Activated B cell treated with CpG ODN at 0.5 μM for 24 hours (primary cell): ENCODE data around the gene PTPRD. TPM values are rescaled to one million over a fixed set of nuclear protein-coding genes. Genes with fewer than 3 reads are reported as not detected.

Source experiments
- ATAC-seq: fragments of 200-7000 bp; cut with Tn5 transposase; one replicate; pipeline ENCODE4 v1.10.0; 2021; ENCODE audit warnings: low read depth, mild to moderate bottlenecking, moderate library complexity
- CTCF ChIA-PET: fragments of 350-600 bp; sonication (Branson Sonifier 250); formaldehyde crosslinking; loops from one replicate; lab custom pipeline; 2021; ENCODE audit warnings: antibody characterized with exemption; lab: Charles Lee
- POLR2A ChIA-PET: fragments of 350-600 bp; sonication (Branson Sonifier 250); formaldehyde crosslinking; loops from one replicate; lab custom pipeline; 2021; ENCODE audit warnings: antibody characterized with exemption; lab: Charles Lee
- DNase-seq: peaks from one replicate; pipeline ENCODE4 v3.0.0; 2022
- H3K27ac Mint-ChIP-seq: one replicate; pipeline ENCODE4 v1.8.0; 2020; ENCODE audit warnings: mixed read lengths
- H3K27me3 Mint-ChIP-seq: one replicate; pipeline ENCODE4 v1.8.0; 2021; ENCODE audit warnings: mixed read lengths
- H3K36me3 Mint-ChIP-seq: one replicate; pipeline ENCODE4 v1.8.0; 2021; ENCODE audit warnings: low read depth, mixed read lengths
- H3K4me1 Mint-ChIP-seq: one replicate; pipeline ENCODE4 v1.8.0; 2021; ENCODE audit warnings: mixed read lengths
- H3K4me3 Mint-ChIP-seq: one replicate; pipeline ENCODE4 v1.8.0; 2020; ENCODE audit warnings: mild to moderate bottlenecking, mixed read lengths
- H3K9me3 Mint-ChIP-seq: one replicate; pipeline ENCODE4 v1.8.0; 2020; ENCODE audit warnings: mixed read lengths
- CTCF ChIP-seq: fragments of 200-600 bp; IDR thresholded peaks from one replicate; pipeline ENCODE4 v1.8.0; 2022; ENCODE audit warnings: antibody characterized with exemption, mild to moderate bottlenecking
- intact Hi-C: fragments of 100-400 bp; cut with micrococcal nuclease; formaldehyde crosslinking; loops from one replicate; pipeline ENCODE4 v1.15.1; 2024
- total RNA-seq: library from RNA; stranded (reverse); gene quantifications from 2 replicates; pipeline ENCODE4 v1.2.3, GENCODE V29; 2022

Gene PTPRD
- total RNA-seq, 1 donor from 2014 or later: 0.04 TPM

GRCh38 chr9:8539681-8540197, 2073.1 kb downstream of the PTPRD start:
- DNase-seq: no peak
- Mint-ChIP-seq H3K9me3 (no peaks in the 10 kb centered on the region), H3K27me3 (no peaks in the 10 kb centered on the region), H3K4me3 (no peak overlapping the region), H3K4me1 (no peaks in the 10 kb centered on the region), H3K27ac (no peak overlapping the region), H3K36me3 (no peaks in the 10 kb centered on the region)
- ChIA-PET CTCF (no interaction called here), POLR2A (no interaction called here)
- no peak for ATAC-seq
- intact Hi-C loops: no loop called here
- TF ChIP-seq CTCF: no peak

GRCh38 chr9:8536845-8537244, 2076.0 kb downstream of the PTPRD start:
- Mint-ChIP-seq H3K4me1 (no peaks in the 10 kb centered on the region), H3K27ac (no peak overlapping the region), H3K36me3 (no peaks in the 10 kb centered on the region), H3K27me3 (no peaks in the 10 kb centered on the region), H3K4me3 (no peak overlapping the region), H3K9me3 (no peaks in the 10 kb centered on the region)
- no peak for TF ChIP-seq CTCF
- intact Hi-C loops: no loop called here
- CTCF ChIA-PET: no interaction called here
- ATAC-seq: no peak
- POLR2A ChIA-PET: no interaction called here
- no peak for DNase-seq

GRCh38 chr9:8534828-8535227, 2078.0 kb downstream of the PTPRD start:
- Mint-ChIP-seq H3K27ac (no peak overlapping the region), H3K27me3 (no peaks in the 10 kb centered on the region), H3K9me3 (no peaks in the 10 kb centered on the region), H3K36me3 (no peaks in the 10 kb centered on the region), H3K4me1 (no peaks in the 10 kb centered on the region), H3K4me3 (no peak overlapping the region)
- CTCF ChIA-PET: no interaction called here
- TF ChIP-seq CTCF: no peak
- POLR2A ChIA-PET: no interaction called here
- intact Hi-C loops: no loop called here
- DNase-seq (no peak), ATAC-seq (no peak)

- TF ChIP-seq CTCF: no peak
- DNase-seq (no peak), ATAC-seq (no peak)
- intact Hi-C loops: no loop called here
- H3K9me3 Mint-ChIP-seq: no peaks in the 10 kb centered on the region
- H3K4me1 Mint-ChIP-seq: no peaks in the 10 kb centered on the region
- no peaks in the 10 kb centered on the region for H3K36me3 Mint-ChIP-seq
- ChIA-PET CTCF (no interaction called here), POLR2A (no interaction called here)
- no peaks in the 10 kb centered on the region for H3K27me3 Mint-ChIP-seq
- H3K27ac Mint-ChIP-seq: no peak overlapping the region
- H3K4me3 Mint-ChIP-seq: no peak overlapping the region
Measured at GRCh38 chr9:8533681-8534080, 2079.1 kb downstream of the PTPRD start.

GRCh38 chr9:8531826-8532415, 2080.9 kb downstream of the PTPRD start:
- DNase-seq (no peak), ATAC-seq (no peak)
- no peaks in the 10 kb centered on the region for H3K36me3 Mint-ChIP-seq
- intact Hi-C loops: no loop called here
- no peaks in the 10 kb centered on the region for H3K9me3 Mint-ChIP-seq
- H3K4me3 Mint-ChIP-seq: no peak overlapping the region
- ChIA-PET POLR2A (no interaction called here), CTCF (no interaction called here)
- no peak overlapping the region for H3K27ac Mint-ChIP-seq
- H3K27me3 Mint-ChIP-seq: no peaks in the 10 kb centered on the region
- no peaks in the 10 kb centered on the region for H3K4me1 Mint-ChIP-seq
- no peak for TF ChIP-seq CTCF
